HEK293 (cell line): ENCODE results near the gene NFKBIL1.

ENCODE experiments used
- CTCF ChIA-PET: fragments of 350-600 bp; formaldehyde crosslinking; extraction: SDS; loops from one replicate; lab custom pipeline; 2021; ENCODE audit warnings: antibody characterized with exemption; lab: Yijun Ruan, JAX
- POLR2A ChIA-PET: fragments of 300-600 bp; formaldehyde crosslinking; extraction: SDS; loops from one replicate; lab custom pipeline; 2020; ENCODE audit warnings: antibody characterized with exemption, inconsistent platforms; lab: Yijun Ruan, JAX
- H3K27ac ChIP-seq: fragments of 200-500 bp; sonication (Bioruptor generic); 2 replicates; pipeline ENCODE4 v1.5.1; 2014; ENCODE audit warnings: low read depth, low read length, control low read depth, inconsistent platforms; ENCODE audit errors: extremely low read depth
- H3K36me3 ChIP-seq, 2 experiments: fragments of 200-500 bp in 1 of 2; sonication (Bioruptor generic) in 1 of 2; 1 replicate in 1 of 2; 2 replicates in 1 of 2; pipeline ENCODE4 v1.5.1; 2014 to 2017; ENCODE audit warnings: inconsistent platforms in 2 of 2, low read length in 2 of 2; ENCODE audit not compliant: control insufficient read depth in 2 of 2, insufficient read depth in 1 of 2
- H3K4me1 ChIP-seq: fragments of 200-500 bp; sonication (Bioruptor generic); 2 replicates; pipeline ENCODE4 v1.5.1; 2014; ENCODE audit warnings: mild to moderate bottlenecking, low read length, inconsistent platforms; ENCODE audit not compliant: control insufficient read depth, insufficient read depth
- H3K4me3 ChIP-seq: 2 replicates; pipeline ENCODE4 v1.5.1; 2011; ENCODE audit warnings: low read depth, mild to moderate bottlenecking, control low read depth, low read length, moderate library complexity
- H3K9me3 ChIP-seq: fragments of 200-500 bp; sonication (Bioruptor generic); 2 replicates; pipeline ENCODE4 v1.5.1; 2014; ENCODE audit warnings: low read depth, low read length, inconsistent platforms; ENCODE audit not compliant: control insufficient read depth, insufficient read depth
- EGR2 ChIP-seq: fragments of 450-650 bp; formaldehyde crosslinking; IDR thresholded peaks from 2 replicates; pipeline ENCODE4 v1.5.1; 2016; ENCODE audit warnings: low read depth, missing biosample characterization, missing genetic modification characterization
- KLF10 ChIP-seq: fragments of 450-650 bp; IDR thresholded peaks from 2 replicates; pipeline ENCODE4 v1.5.1; 2018; ENCODE audit warnings: missing biosample characterization, mild to moderate bottlenecking, missing genetic modification characterization
- KLF16 ChIP-seq: fragments of 450-650 bp; formaldehyde crosslinking; IDR thresholded peaks from 2 replicates; pipeline ENCODE4 v1.5.1; 2017; ENCODE audit warnings: missing biosample characterization, missing genetic modification characterization
- SCRT2 ChIP-seq: fragments of 450-650 bp; formaldehyde crosslinking; IDR thresholded peaks from 2 replicates; pipeline ENCODE4 v1.5.1; 2016; ENCODE audit warnings: missing biosample characterization, missing genetic modification characterization
- SETDB1 ChIP-seq: IDR thresholded peaks from one replicate; pipeline ENCODE4 v1.6.1; 2017; ENCODE audit warnings: mild to moderate bottlenecking, low read length, moderate library complexity, mixed read lengths; ENCODE audit not compliant: insufficient read length
- WT1 ChIP-seq: fragments of 450-650 bp; formaldehyde crosslinking; IDR thresholded peaks from 2 replicates; pipeline ENCODE4 v1.5.1; 2016; ENCODE audit warnings: missing biosample characterization, missing genetic modification characterization
- ZBTB8A ChIP-seq: fragments of 450-650 bp; formaldehyde crosslinking; IDR thresholded peaks from 2 replicates; pipeline ENCODE4 v1.5.1; 2016; ENCODE audit warnings: missing biosample characterization, missing genetic modification characterization
- ZFHX2 ChIP-seq: fragments of 450-650 bp; formaldehyde crosslinking; conservative IDR thresholded peaks from 2 replicates; pipeline ENCODE4 v1.5.1; 2016; ENCODE audit warnings: missing biosample characterization, missing genetic modification characterization
- ZFP69B ChIP-seq: fragments of 450-650 bp; formaldehyde crosslinking; IDR thresholded peaks from 2 replicates; pipeline ENCODE4 v1.5.1; 2016; ENCODE audit warnings: missing biosample characterization, missing genetic modification characterization
- ZIC2 ChIP-seq: fragments of 450-650 bp; formaldehyde crosslinking; IDR thresholded peaks from 2 replicates; pipeline ENCODE4 v1.5.1; 2016; ENCODE audit warnings: missing biosample characterization, missing genetic modification characterization
- ZNF341 ChIP-seq: fragments of 450-650 bp; formaldehyde crosslinking; IDR thresholded peaks from 2 replicates; pipeline ENCODE4; 2016; ENCODE audit warnings: low read depth, missing biosample characterization, missing genetic modification characterization
- ZNF596 ChIP-seq: fragments of 450-650 bp; IDR thresholded peaks from 2 replicates; pipeline ENCODE4 v1.5.0; 2018; ENCODE audit warnings: missing biosample characterization, mild to moderate bottlenecking, missing genetic modification characterization, moderate library complexity
- ZNF621 ChIP-seq: fragments of 450-650 bp; formaldehyde crosslinking; IDR thresholded peaks from 2 replicates; pipeline ENCODE4 v1.5.1; 2017; ENCODE audit warnings: missing biosample characterization, missing genetic modification characterization
- ZNF654 ChIP-seq: fragments of 450-650 bp; formaldehyde crosslinking; IDR thresholded peaks from 2 replicates; pipeline ENCODE4 v1.5.1; 2016; ENCODE audit warnings: low read depth, missing biosample characterization, missing genetic modification characterization
- ZNF670 ChIP-seq: fragments of 450-650 bp; formaldehyde crosslinking; IDR thresholded peaks from 2 replicates; pipeline ENCODE4 v1.5.1; 2016; ENCODE audit warnings: missing biosample characterization, missing genetic modification characterization, low read depth
- ZNF677 ChIP-seq: fragments of 450-650 bp; IDR thresholded peaks from 2 replicates; pipeline ENCODE4 v1.5.0; 2018; ENCODE audit warnings: missing biosample characterization, mild to moderate bottlenecking, missing genetic modification characterization, moderate library complexity
- ZNF707 ChIP-seq: fragments of 450-650 bp; formaldehyde crosslinking; IDR thresholded peaks from 2 replicates; pipeline ENCODE4 v1.5.1; 2016; ENCODE audit warnings: missing biosample characterization, missing genetic modification characterization
- ZNF843 ChIP-seq: fragments of 450-650 bp; formaldehyde crosslinking; IDR thresholded peaks from 2 replicates; pipeline ENCODE4 v1.5.1; 2016; ENCODE audit warnings: missing biosample characterization, missing genetic modification characterization
- TF ChIP-seq, protein P1 (sequence below): fragments of 450-650 bp; formaldehyde crosslinking; IDR thresholded peaks from 2 replicates; pipeline ENCODE4 v1.5.1; 2016; ENCODE audit warnings: missing biosample characterization, missing genetic modification characterization
- TF ChIP-seq, protein P2 (sequence below): fragments of 450-650 bp; formaldehyde crosslinking; IDR thresholded peaks from 2 replicates; pipeline ENCODE4 v1.5.1; 2016; ENCODE audit warnings: missing biosample characterization, missing genetic modification characterization, low read depth
- TF ChIP-seq, protein P3 (sequence below): fragments of 450-650 bp; formaldehyde crosslinking; IDR thresholded peaks from 2 replicates; pipeline ENCODE4 v1.5.1; 2016; ENCODE audit warnings: missing biosample characterization, missing genetic modification characterization
- TF ChIP-seq, protein P4 (sequence below): fragments of 450-650 bp; formaldehyde crosslinking; IDR thresholded peaks from 2 replicates; pipeline ENCODE4 v1.5.1; 2016; ENCODE audit warnings: missing biosample characterization, missing genetic modification characterization
- TF ChIP-seq, protein P5 (sequence below): fragments of 450-650 bp; formaldehyde crosslinking; IDR thresholded peaks from 2 replicates; pipeline ENCODE4 v1.5.1; 2017; ENCODE audit warnings: missing biosample characterization, missing genetic modification characterization

NFKBIL1 gene

DNA sequence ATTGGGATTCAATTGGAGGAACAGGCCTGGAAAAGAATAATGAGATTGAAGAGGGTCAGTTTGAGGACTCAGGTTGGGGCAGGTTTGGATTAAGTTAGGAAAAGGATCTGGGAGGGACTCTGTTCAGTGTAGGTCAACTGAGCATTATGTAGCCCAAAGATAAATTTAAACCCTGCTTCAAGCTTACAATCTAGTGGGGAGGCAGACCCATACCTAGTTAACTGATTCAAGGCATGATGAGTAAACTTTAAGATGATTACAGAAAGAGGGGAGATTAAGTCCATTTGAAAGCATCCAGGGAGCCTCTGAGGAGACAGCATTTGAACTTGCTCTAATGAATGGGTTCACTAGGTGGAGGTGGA, 13.3 kb downstream of the NFKBIL1 start:
- CTCF ChIA-PET, result interaction anchor here (1.0 to 4.1 kb wide), 4 partner anchors 13 to 37 kb away, joined by 3 to 29 read pairs (median 6); partner anchors contain the start of gene ATP6V1G2
- TF ChIP-seq ZNF707 (tag by site-specific recombination), result no peak
- no peak for TF ChIP-seq ZNF670 (tag by site-specific recombination)
- no peak for TF ChIP-seq ZNF341 (tag by site-specific recombination)
- no peak for TF ChIP-seq KLF10
- TF ChIP-seq, protein P1, sequence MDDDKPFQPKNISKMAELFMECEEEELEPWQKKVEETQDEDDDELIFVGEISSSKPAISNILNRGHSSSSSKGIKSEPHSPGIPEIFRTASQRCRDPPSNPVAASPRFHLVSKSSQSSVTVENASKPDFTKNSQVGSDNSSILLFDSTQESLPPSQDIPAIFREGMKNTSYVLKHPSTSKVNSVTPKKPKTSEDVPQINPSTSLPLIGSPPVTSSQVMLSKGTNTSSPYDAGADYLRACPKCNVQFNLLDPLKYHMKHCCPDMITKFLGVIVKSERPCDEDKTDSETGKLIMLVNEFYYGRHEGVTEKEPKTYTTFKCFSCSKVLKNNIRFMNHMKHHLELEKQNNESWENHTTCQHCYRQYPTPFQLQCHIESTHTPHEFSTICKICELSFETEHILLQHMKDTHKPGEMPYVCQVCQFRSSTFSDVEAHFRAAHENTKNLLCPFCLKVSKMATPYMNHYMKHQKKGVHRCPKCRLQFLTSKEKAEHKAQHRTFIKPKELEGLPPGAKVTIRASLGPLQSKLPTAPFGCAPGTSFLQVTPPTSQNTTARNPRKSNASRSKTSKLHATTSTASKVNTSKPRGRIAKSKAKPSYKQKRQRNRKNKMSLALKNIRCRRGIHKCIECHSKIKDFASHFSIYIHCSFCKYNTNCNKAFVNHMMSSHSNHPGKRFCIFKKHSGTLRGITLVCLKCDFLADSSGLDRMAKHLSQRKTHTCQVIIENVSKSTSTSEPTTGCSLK (tag by site-specific recombination), result no peak
- TF ChIP-seq ZNF654, result no peak
- no peak for TF ChIP-seq SCRT2
- TF ChIP-seq, protein P2, sequence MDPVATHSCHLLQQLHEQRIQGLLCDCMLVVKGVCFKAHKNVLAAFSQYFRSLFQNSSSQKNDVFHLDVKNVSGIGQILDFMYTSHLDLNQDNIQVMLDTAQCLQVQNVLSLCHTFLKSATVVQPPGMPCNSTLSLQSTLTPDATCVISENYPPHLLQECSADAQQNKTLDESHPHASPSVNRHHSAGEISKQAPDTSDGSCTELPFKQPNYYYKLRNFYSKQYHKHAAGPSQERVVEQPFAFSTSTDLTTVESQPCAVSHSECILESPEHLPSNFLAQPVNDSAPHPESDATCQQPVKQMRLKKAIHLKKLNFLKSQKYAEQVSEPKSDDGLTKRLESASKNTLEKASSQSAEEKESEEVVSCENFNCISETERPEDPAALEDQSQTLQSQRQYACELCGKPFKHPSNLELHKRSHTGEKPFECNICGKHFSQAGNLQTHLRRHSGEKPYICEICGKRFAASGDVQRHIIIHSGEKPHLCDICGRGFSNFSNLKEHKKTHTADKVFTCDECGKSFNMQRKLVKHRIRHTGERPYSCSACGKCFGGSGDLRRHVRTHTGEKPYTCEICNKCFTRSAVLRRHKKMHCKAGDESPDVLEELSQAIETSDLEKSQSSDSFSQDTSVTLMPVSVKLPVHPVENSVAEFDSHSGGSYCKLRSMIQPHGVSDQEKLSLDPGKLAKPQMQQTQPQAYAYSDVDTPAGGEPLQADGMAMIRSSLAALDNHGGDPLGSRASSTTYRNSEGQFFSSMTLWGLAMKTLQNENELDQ (tag by site-specific recombination), result no peak
- no peak for TF ChIP-seq ZFP69B (tag by site-specific recombination)
- TF ChIP-seq SETDB1, result no peak
- TF ChIP-seq, protein P3, sequence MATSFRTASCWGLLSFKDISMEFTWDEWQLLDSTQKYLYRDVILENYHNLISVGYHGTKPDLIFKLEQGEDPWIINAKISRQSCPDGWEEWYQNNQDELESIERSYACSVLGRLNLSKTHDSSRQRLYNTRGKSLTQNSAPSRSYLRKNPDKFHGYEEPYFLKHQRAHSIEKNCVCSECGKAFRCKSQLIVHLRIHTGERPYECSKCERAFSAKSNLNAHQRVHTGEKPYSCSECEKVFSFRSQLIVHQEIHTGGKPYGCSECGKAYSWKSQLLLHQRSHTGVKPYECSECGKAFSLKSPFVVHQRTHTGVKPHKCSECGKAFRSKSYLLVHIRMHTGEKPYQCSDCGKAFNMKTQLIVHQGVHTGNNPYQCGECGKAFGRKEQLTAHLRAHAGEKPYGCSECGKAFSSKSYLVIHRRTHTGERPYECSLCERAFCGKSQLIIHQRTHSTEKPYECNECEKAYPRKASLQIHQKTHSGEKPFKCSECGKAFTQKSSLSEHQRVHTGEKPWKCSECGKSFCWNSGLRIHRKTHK (tag by site-specific recombination), result no peak
- no peak for TF ChIP-seq ZNF621
- no peak overlapping the region for H3K4me3 ChIP-seq
- POLR2A ChIA-PET, result interaction anchor here (1.0 to 1.3 kb wide), 2 partner anchors 18 to 19 kb away, joined by 3 read pairs; partner anchors contain the start of gene DDX39B
- H3K36me3 ChIP-seq, result peaks cover 0 to 52% of the 10 kb centered on the region in 2 experiments; a peak in 2 of 3 replicates
- no peaks in the 10 kb centered on the region for H3K4me1 ChIP-seq
- H3K9me3 ChIP-seq, result no peaks in the 10 kb centered on the region
- H3K27ac ChIP-seq, result no peak overlapping the region

DNA sequence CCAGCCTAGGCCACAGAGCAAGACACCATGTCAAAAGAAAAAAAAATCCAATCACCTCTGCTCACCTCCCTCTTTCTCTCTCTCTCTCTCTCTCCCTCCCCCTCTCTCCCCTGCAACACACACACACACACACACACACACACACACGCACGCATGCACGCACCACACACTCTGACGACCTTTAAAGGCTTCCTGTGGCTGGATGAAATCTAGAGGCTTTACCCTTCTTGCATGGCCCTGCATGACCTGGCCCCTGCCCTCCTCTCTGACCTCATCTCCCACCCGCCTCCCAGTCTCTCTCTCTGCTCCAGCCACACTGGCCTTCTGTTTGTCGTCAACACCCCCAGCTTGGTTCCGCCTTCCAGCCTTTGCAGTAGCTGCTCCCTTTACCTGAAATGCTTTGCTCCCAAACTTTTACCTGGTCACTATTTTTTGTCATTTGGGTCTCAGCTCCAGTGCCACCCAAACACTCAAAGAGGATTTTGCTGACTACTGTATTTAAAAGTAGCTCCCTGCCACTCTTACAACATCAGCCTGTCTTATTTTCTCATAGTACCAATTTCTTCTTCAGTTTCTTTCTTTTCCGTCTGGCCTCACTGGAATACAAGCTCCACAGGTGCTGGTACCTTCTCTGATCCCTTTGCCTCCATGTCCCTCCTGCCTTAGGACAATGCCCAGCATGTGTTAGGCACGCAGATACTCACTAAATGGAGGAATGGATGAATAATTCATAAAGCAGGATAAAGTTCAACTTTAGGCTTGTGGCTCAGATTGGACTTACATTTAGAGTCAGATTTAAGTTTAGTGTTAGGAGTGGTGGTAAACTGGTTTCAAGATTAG, 20.3 kb downstream of the NFKBIL1 start:
- Histone ChIP-seq H3K27ac (no peak overlapping the region), H3K9me3 (no peaks in the 10 kb centered on the region), H3K4me1 (no peaks in the 10 kb centered on the region), H3K36me3 (no peaks in the 10 kb centered on the region), H3K4me3 (no peak overlapping the region)
- ChIA-PET CTCF (interaction anchor here (0.9 to 6.5 kb wide), 7 partner anchors 13 to 385 kb away, joined by 3 to 71 read pairs (median 4); partner anchors contain the start of genes ATP6V1G2 and LTB), POLR2A (interaction anchor here (0.6 kb wide), 1 partner anchor 436 kb away, joined by 3 read pairs; no protein-coding TSS in a partner anchor)
- TF ChIP-seq, protein P4, sequence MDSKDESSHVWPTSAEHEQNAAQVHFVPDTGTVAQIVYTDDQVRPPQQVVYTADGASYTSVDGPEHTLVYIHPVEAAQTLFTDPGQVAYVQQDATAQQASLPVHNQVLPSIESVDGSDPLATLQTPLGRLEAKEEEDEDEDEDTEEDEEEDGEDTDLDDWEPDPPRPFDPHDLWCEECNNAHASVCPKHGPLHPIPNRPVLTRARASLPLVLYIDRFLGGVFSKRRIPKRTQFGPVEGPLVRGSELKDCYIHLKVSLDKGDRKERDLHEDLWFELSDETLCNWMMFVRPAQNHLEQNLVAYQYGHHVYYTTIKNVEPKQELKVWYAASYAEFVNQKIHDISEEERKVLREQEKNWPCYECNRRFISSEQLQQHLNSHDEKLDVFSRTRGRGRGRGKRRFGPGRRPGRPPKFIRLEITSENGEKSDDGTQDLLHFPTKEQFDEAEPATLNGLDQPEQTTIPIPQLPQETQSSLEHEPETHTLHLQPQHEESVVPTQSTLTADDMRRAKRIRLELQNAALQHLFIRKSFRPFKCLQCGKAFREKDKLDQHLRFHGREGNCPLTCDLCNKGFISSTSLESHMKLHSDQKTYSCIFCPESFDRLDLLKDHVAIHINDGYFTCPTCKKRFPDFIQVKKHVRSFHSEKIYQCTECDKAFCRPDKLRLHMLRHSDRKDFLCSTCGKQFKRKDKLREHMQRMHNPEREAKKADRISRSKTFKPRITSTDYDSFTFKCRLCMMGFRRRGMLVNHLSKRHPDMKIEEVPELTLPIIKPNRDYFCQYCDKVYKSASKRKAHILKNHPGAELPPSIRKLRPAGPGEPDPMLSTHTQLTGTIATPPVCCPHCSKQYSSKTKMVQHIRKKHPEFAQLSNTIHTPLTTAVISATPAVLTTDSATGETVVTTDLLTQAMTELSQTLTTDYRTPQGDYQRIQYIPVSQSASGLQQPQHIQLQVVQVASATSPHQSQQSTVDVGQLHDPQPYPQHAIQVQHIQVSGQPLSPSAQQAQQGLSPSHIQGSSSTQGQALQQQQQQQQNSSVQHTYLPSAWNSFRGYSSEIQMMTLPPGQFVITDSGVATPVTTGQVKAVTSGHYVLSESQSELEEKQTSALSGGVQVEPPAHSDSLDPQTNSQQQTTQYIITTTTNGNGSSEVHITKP (tag by site-specific recombination), result no peak
- TF ChIP-seq SCRT2 (peak; percentile 31; the same call in 1 of the 2 replicates), ZFP69B (tag by site-specific recombination) (no peak), ZIC2 (tag by site-specific recombination) (no peak), ZBTB8A (tag by site-specific recombination) (no peak), ZFHX2 (tag by site-specific recombination) (0 out of 2 replicates have a peak, but pooled peaks have one; percentile 35), ZNF596 (tag by site-specific recombination) (no peak), EGR2 (peak; percentile 74), ZNF677 (no peak), KLF16 (tag by site-specific recombination) (no peak), ZNF843 (no peak), WT1 (no peak)
- TF ChIP-seq, protein P5, sequence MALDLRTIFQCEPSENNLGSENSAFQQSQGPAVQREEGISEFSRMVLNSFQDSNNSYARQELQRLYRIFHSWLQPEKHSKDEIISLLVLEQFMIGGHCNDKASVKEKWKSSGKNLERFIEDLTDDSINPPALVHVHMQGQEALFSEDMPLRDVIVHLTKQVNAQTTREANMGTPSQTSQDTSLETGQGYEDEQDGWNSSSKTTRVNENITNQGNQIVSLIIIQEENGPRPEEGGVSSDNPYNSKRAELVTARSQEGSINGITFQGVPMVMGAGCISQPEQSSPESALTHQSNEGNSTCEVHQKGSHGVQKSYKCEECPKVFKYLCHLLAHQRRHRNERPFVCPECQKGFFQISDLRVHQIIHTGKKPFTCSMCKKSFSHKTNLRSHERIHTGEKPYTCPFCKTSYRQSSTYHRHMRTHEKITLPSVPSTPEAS (tag by site-specific recombination), result peak; percentile 91
